PC-3 (cell line): ENCODE measurements around the gene PDHA1. TPM values are rescaled to one million over a fixed set of nuclear protein-coding genes. Genes with fewer than 3 reads are reported as not detected.

Experiments
- ATAC-seq: fragments of 200-7000 bp; cut with Tn5 transposase; 2 replicates; pipeline ENCODE4 v1.9.1; 2020; ENCODE audit warnings: mild to moderate bottlenecking, moderate library complexity
- BruUV-seq: library from RNA; stranded (reverse); fragments of 400-500 nt; replicated peaks from 2 replicates; lab custom pipeline; 2021; lab: Mats Ljungman, UMichigan
- CTCF ChIA-PET: fragments of 300-600 bp; sonication (Branson Sonifier 250); formaldehyde crosslinking; loops from one replicate; lab custom pipeline; 2022; ENCODE audit warnings: antibody characterized with exemption; lab: Charles Lee
- POLR2A ChIA-PET: fragments of 300-600 bp; sonication (Branson Sonifier 250); formaldehyde crosslinking; loops from one replicate; lab custom pipeline; 2022; ENCODE audit warnings: antibody characterized with exemption; ENCODE audit not compliant: unreplicated experiment; lab: Charles Lee
- DNase-seq: peaks from one replicate; pipeline ENCODE4 v3.0.0-alpha.2; 2015
- H2AFZ ChIP-seq: fragments of 300-600 bp; sonication (generic); 2 replicates; pipeline ENCODE4 v1.6.0; 2016; ENCODE audit warnings: antibody characterized with exemption, low read length
- H3F3A ChIP-seq: fragments of 300-600 bp; sonication (generic); one replicate; pipeline ENCODE4 v1.6.0; 2017; ENCODE audit warnings: antibody characterized with exemption, low read length, control low read depth, mild to moderate bottlenecking; ENCODE audit not compliant: unreplicated experiment
- H3K27ac ChIP-seq: fragments of 300-600 bp; sonication (generic); 2 replicates; pipeline ENCODE4 v1.5.1; 2016; ENCODE audit warnings: mild to moderate bottlenecking, low read length
- H3K27me3 ChIP-seq: fragments of 300-600 bp; sonication (generic); 2 replicates; pipeline ENCODE4 v1.6.1; 2016; ENCODE audit warnings: low read length, mixed read lengths
- H3K36me3 ChIP-seq: fragments of 300-600 bp; sonication (generic); 2 replicates; pipeline ENCODE4 v1.6.1; 2016; ENCODE audit warnings: low read depth, mixed run types, low read length, mixed read lengths
- H3K4me1 ChIP-seq: fragments of 300-600 bp; sonication (generic); 2 replicates; pipeline ENCODE4 v1.5.1; 2016; ENCODE audit warnings: low read length; ENCODE audit not compliant: insufficient read depth
- H3K4me2 ChIP-seq: fragments of 300-600 bp; sonication (generic); 2 replicates; pipeline ENCODE4 v1.6.0; 2016; ENCODE audit warnings: low read length
- H3K4me3 ChIP-seq: fragments of 300-600 bp; sonication (generic); 2 replicates; pipeline ENCODE4 v1.5.1; 2016; ENCODE audit warnings: mild to moderate bottlenecking, low read length, mixed read lengths
- H3K79me2 ChIP-seq: fragments of 300-600 bp; sonication (generic); 2 replicates; pipeline ENCODE4 v1.6.1; 2017; ENCODE audit warnings: low read length, mixed read lengths
- H3K9ac ChIP-seq: fragments of 300-600 bp; sonication (generic); 2 replicates; pipeline ENCODE4 v1.6.0; 2016; ENCODE audit warnings: mild to moderate bottlenecking, low read length
- H3K9me2 ChIP-seq: fragments of 300-600 bp; sonication (generic); replicated peaks from 2 replicates; pipeline ENCODE4 v1.6.1; 2016; ENCODE audit warnings: mixed run types, low read length, mixed read lengths
- H3K9me3 ChIP-seq: fragments of 300-600 bp; sonication (generic); 2 replicates; pipeline ENCODE4 v1.6.1; 2016; ENCODE audit warnings: low read length, mixed read lengths
- H4K20me1 ChIP-seq: fragments of 300-600 bp; sonication (generic); 2 replicates; pipeline ENCODE4 v1.6.1; 2016; ENCODE audit warnings: low read length, mixed read lengths
- CTCF ChIP-seq: fragments of 300-600 bp; sonication (generic); conservative IDR thresholded peaks from 2 replicates; pipeline ENCODE4 v1.5.1; 2017; ENCODE audit warnings: antibody characterized with exemption, low read depth, mild to moderate bottlenecking, low read length
- EZH2 ChIP-seq: fragments of 300-600 bp; sonication (generic); IDR thresholded peaks from one replicate; pipeline ENCODE4 v1.6.1; 2017; ENCODE audit warnings: antibody characterized with exemption, mild to moderate bottlenecking, low read length; ENCODE audit not compliant: unreplicated experiment
- EZH2phosphoT487 ChIP-seq: fragments of 300-600 bp; sonication (generic); IDR thresholded peaks from 2 replicates; pipeline ENCODE4 v1.6.1; 2018; ENCODE audit warnings: mild to moderate bottlenecking, antibody characterized with exemption, low read length, borderline replicate concordance
- intact Hi-C: fragments of 100-400 bp; cut with micrococcal nuclease; formaldehyde crosslinking; loops from 2 replicates; pipeline ENCODE4 v1.9.0; 2023
- total RNA-seq: library from RNA; depleted of rRNA; stranded (reverse); fragments of >200 nt; gene quantifications from 2 replicates; pipeline ENCODE4 v1.2.3, GENCODE V29; 2014

The PDHA1 gene
- total RNA-seq, 1 experiment from 2014 or later = 408 TPM

GRCh38 chrX:19388741-19389140, 45.0 kb downstream of the PDHA1 start:
- Histone ChIP-seq H4K20me1 (no peaks in the 10 kb centered on the region), H2AFZ (no peak overlapping the region), H3F3A (no peaks in the 10 kb centered on the region), H3K36me3 (no peaks in the 10 kb centered on the region), H3K4me2 (no peak overlapping the region), H3K9me3 (no peaks in the 10 kb centered on the region), H3K4me3 (no peak overlapping the region), H3K4me1 (no peaks in the 10 kb centered on the region), H3K9ac (no peak overlapping the region), H3K27ac (no peak overlapping the region), H3K9me2 (no peaks in the 10 kb centered on the region), H3K27me3 (no peaks in the 10 kb centered on the region), H3K79me2 (no peaks in the 10 kb centered on the region)
- POLR2A ChIA-PET = no interaction called here
- CTCF ChIA-PET = no interaction called here
- BruUV-seq = no TSS peak
- TF ChIP-seq EZH2phosphoT487 (no peak), CTCF (no peak), EZH2 (no peak)
- intact Hi-C loops = no loop called here
- DNase-seq (no peak), ATAC-seq (no peak)

GRCh38 chrX:19389227-19389845, 45.6 kb downstream of the PDHA1 start:
- Histone ChIP-seq H3K9me2 (no peaks in the 10 kb centered on the region), H4K20me1 (no peaks in the 10 kb centered on the region), H3F3A (no peaks in the 10 kb centered on the region), H3K27me3 (no peaks in the 10 kb centered on the region), H3K4me2 (no peak overlapping the region), H3K9me3 (no peaks in the 10 kb centered on the region), H3K4me3 (no peak overlapping the region), H3K9ac (no peak overlapping the region), H3K27ac (no peak overlapping the region), H3K36me3 (no peaks in the 10 kb centered on the region), H3K4me1 (no peaks in the 10 kb centered on the region), H3K79me2 (no peaks in the 10 kb centered on the region), H2AFZ (no peak overlapping the region)
- intact Hi-C loops = no loop called here
- DNase-seq = no peak
- ChIA-PET POLR2A (no interaction called here), CTCF (no interaction called here)
- ATAC-seq = no peak
- BruUV-seq = no TSS peak
- no peak for TF ChIP-seq CTCF

- intact Hi-C loops = no loop called here
- H3F3A ChIP-seq = no peaks in the 10 kb centered on the region
- no peaks in the 10 kb centered on the region for H3K9me2 ChIP-seq
- H3K36me3 ChIP-seq = no peaks in the 10 kb centered on the region
- POLR2A ChIA-PET = no interaction called here
- no peak overlapping the region for H3K4me2 ChIP-seq
- no peak overlapping the region for H3K9ac ChIP-seq
- H3K4me1 ChIP-seq = no peaks in the 10 kb centered on the region
- H3K4me3 ChIP-seq = no peak overlapping the region
- H2AFZ ChIP-seq = no peak overlapping the region
- TF ChIP-seq CTCF = no peak
- no peaks in the 10 kb centered on the region for H3K9me3 ChIP-seq
- no TSS peak for BruUV-seq
- no peaks in the 10 kb centered on the region for H3K27me3 ChIP-seq
- ATAC-seq (no peak), DNase-seq (no peak)
- H4K20me1 ChIP-seq = no peaks in the 10 kb centered on the region
- H3K79me2 ChIP-seq = no peaks in the 10 kb centered on the region
- H3K27ac ChIP-seq = no peak overlapping the region
- CTCF ChIA-PET = no interaction called here
Measured at GRCh38 chrX:19392078-19392477, 48.4 kb downstream of the PDHA1 start.
